ENCODE results near the gene WDSUB1.

Gene WDSUB1

GRCh38 chr2:159192371-159192918 lies 94.1 kb downstream of the WDSUB1 start:
- no peak for DNase-seq (ENCODE audit: extremely low read depth, low read depth)
- TF ChIP-seq CTCF (IDR thresholded peaks at IDR 0.05; ENCODE audit: low read depth, low read length), result no peak

GRCh38 chr2:159188449-159188848 lies 98.1 kb downstream of the WDSUB1 start:
- DNase-seq (ENCODE audit: extremely low read depth, low read depth), result no peak
- TF ChIP-seq CTCF (IDR thresholded peaks at IDR 0.05; ENCODE audit: low read depth, low read length), result no peak

DNA sequence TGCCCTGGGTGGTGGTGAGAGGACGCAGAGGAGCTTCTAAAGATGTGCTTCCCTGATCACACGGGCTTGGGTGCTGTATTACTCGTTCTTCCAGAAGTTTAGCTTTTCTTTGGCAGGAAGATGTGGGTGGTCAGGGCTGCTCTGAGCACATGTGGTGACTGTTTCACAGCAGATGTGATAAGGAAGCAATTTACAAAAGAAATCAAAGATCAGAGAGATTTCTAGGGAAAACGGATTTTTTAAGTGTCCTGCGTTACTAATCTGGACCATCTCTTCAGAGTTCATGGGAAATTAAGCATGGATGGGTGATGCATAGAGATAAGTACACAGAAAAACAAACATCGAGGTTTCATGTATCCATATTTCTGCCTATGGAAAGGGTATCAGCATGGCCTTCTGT lies 99.4 kb downstream of the WDSUB1 start:
- DNase-seq (ENCODE audit: extremely low read depth, low read depth), result no peak
- TF ChIP-seq CTCF (IDR thresholded peaks at IDR 0.05; ENCODE audit: low read depth, low read length), result no peak

DNA sequence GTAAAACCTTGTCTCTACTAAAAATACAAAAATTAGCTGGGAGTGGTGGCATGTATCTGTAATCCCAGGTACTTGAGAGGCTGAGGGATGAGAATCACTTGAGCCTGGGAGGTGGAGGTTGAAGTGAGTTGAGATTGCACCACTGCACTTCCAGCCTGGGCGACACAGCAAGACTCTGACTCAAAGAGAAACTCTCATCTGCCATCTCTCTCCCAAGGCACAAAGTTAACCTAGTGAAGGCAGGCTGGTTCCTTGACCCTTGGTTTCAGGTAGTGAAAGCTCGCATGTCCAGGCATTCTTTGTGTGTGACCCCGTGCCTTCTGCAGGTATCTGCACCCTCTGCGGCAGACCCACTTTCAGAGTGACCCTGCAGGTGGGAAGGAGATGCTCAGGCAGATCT lies 100.0 kb downstream of the WDSUB1 start:
- DNase-seq (ENCODE audit: extremely low read depth, low read depth), result no peak
- no peak for TF ChIP-seq CTCF (IDR thresholded peaks at IDR 0.05; ENCODE audit: low read depth, low read length)
